ENCODE results near the gene LEF1.

LEF1 gene

DNA sequence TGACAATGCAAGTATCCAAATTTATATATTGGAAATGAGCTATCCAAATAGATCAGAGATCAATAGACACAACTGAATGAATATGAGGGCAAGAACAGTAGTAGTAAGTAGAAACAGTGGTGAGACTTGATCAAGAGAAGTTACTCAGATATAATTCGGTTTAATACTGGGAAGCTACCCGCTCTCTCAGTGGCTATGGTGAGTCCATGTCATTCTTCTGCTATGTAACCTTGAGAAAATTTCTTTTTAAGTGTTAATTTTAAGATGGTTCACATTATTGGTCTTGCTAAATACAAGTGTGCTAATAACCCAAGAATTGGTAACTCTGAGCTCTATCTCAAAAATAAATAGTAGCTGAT is 53.6 kb downstream of the LEF1 start:
- no peaks in the 10 kb centered on the region for H3K27me3 ChIP-seq (ENCODE audit: control insufficient read depth, insufficient read depth, low read length)
- no peaks in the 10 kb centered on the region for H3K36me3 ChIP-seq (ENCODE audit: control insufficient read depth, insufficient read depth, low read length)
- no peaks in the 10 kb centered on the region for H3K4me1 ChIP-seq (ENCODE audit: control insufficient read depth, insufficient read depth, low read length)
- no peak overlapping the region for H3K27ac ChIP-seq (ENCODE audit: low read depth, low read length)
- no peak overlapping the region for H3K9ac ChIP-seq (ENCODE audit: low read length)
- no peak overlapping the region for H3K4me3 ChIP-seq (ENCODE audit: low read length)

GRCh38 chr4:108114503-108114902 is 54.2 kb downstream of the LEF1 start:
- Histone ChIP-seq H3K4me3 (ENCODE audit: low read length) (no peak overlapping the region), H3K9ac (ENCODE audit: low read length) (no peak overlapping the region)

DNA sequence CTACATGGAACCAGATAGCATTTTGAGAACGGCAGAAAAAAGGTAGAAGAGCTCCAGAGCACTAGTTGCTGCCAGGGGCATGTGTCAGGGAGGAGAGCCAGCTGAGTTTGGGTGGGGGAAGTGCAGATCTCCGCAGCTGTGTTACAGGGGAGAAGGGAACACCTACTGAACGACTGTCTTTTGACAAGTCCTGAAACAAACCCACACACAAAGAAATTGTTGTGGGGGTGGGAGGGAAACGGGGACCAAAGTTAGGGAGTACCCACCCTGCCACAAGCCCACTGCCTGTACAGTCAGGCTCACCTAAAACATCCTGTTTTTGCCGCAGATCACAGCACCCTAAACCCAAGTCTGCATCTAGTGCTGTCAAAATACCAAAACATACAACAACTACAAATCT is 55.5 kb downstream of the LEF1 start:
- no peaks in the 10 kb centered on the region for H3K27me3 ChIP-seq (ENCODE audit: control insufficient read depth, insufficient read depth, low read length)
- no peaks in the 10 kb centered on the region for H3K4me1 ChIP-seq (ENCODE audit: control insufficient read depth, insufficient read depth, low read length)
- H3K36me3 ChIP-seq (ENCODE audit: control insufficient read depth, insufficient read depth, low read length) = no peaks in the 10 kb centered on the region
- no peak overlapping the region for H3K9ac ChIP-seq (ENCODE audit: low read length)
- H3K27ac ChIP-seq (ENCODE audit: low read depth, low read length) = no peak overlapping the region
- no peak overlapping the region for H3K4me3 ChIP-seq (ENCODE audit: low read length)

More at GRCh38 chr4:108114503-108114902, 54.2 kb downstream of the LEF1 start:
- Histone ChIP-seq H3K36me3 (ENCODE audit: control insufficient read depth, insufficient read depth, low read length) (no peaks in the 10 kb centered on the region), H3K27me3 (ENCODE audit: control insufficient read depth, insufficient read depth, low read length) (no peaks in the 10 kb centered on the region), H3K4me1 (ENCODE audit: control insufficient read depth, insufficient read depth, low read length) (no peaks in the 10 kb centered on the region), H3K27ac (ENCODE audit: low read depth, low read length) (no peak overlapping the region)

- no peak overlapping the region for H3K4me3 ChIP-seq (ENCODE audit: low read length)
- H3K9ac ChIP-seq (ENCODE audit: low read length) = no peak overlapping the region
- no peaks in the 10 kb centered on the region for H3K36me3 ChIP-seq (ENCODE audit: control insufficient read depth, insufficient read depth, low read length)
- H3K27ac ChIP-seq (ENCODE audit: low read depth, low read length) = no peak overlapping the region
- no peaks in the 10 kb centered on the region for H3K4me1 ChIP-seq (ENCODE audit: control insufficient read depth, insufficient read depth, low read length)
- H3K27me3 ChIP-seq (ENCODE audit: control insufficient read depth, insufficient read depth, low read length) = no peaks in the 10 kb centered on the region
Observed at GRCh38 chr4:108111781-108112180, 57.0 kb downstream of the LEF1 start.

DNA sequence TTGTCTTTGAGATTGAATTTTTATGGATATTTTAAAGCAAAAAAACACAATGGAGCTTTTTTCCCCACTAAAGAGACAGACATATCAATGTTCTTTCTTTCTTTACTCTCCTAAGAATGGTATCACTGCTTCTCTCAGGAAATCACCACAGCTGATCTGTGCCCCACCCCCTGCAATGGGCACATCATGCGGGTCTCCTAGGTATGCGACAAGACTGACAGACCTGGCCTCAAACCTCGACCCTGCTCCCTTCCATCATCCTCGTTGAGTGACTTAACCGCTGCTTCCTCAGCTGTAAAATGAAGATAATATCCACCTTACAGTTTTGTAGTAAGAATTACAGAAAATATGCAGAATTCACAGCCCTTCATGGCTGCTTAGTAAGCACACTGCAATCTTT is 58.3 kb downstream of the LEF1 start:
- Histone ChIP-seq H3K27ac (ENCODE audit: low read depth, low read length) (no peak overlapping the region), H3K27me3 (ENCODE audit: control insufficient read depth, insufficient read depth, low read length) (no peaks in the 10 kb centered on the region), H3K9ac (ENCODE audit: low read length) (no peak overlapping the region), H3K4me3 (ENCODE audit: low read length) (no peak overlapping the region), H3K4me1 (ENCODE audit: control insufficient read depth, insufficient read depth, low read length) (no peaks in the 10 kb centered on the region), H3K36me3 (ENCODE audit: control insufficient read depth, insufficient read depth, low read length) (no peaks in the 10 kb centered on the region)

DNA sequence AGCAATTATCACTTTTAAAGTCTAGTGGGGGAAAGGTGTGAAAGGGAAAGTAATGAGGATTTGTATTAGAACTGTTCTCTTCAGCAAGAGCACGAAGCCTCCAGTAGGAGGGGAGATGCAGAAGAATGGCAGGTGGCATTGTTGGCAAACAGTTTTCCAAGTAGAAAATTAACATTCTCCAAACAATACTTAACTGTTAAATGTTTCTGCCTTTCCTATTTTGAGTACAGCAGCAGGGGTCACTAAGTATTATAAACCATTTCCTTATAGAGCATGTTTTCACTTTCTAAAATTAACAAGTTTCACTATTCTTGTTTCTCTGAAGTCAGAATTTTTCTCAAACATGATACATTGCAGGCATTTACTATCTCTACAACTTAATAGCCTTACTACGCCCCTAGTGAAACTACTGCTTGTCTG is 58.7 kb downstream of the LEF1 start:
- H3K4me3 ChIP-seq (ENCODE audit: low read length) = no peak overlapping the region
- no peaks in the 10 kb centered on the region for H3K27me3 ChIP-seq (ENCODE audit: control insufficient read depth, insufficient read depth, low read length)
- no peaks in the 10 kb centered on the region for H3K36me3 ChIP-seq (ENCODE audit: control insufficient read depth, insufficient read depth, low read length)
- no peak overlapping the region for H3K9ac ChIP-seq (ENCODE audit: low read length)
- H3K4me1 ChIP-seq (ENCODE audit: control insufficient read depth, insufficient read depth, low read length) = no peaks in the 10 kb centered on the region
- no peak overlapping the region for H3K27ac ChIP-seq (ENCODE audit: low read depth, low read length)

GRCh38 chr4:108109111-108109510 is 59.6 kb downstream of the LEF1 start:
- no peaks in the 10 kb centered on the region for H3K36me3 ChIP-seq (ENCODE audit: control insufficient read depth, insufficient read depth, low read length)
- H3K27me3 ChIP-seq (ENCODE audit: control insufficient read depth, insufficient read depth, low read length) = no peaks in the 10 kb centered on the region
- H3K4me1 ChIP-seq (ENCODE audit: control insufficient read depth, insufficient read depth, low read length) = no peaks in the 10 kb centered on the region
- H3K27ac ChIP-seq (ENCODE audit: low read depth, low read length) = no peak overlapping the region
- no peak overlapping the region for H3K4me3 ChIP-seq (ENCODE audit: low read length)
- H3K9ac ChIP-seq (ENCODE audit: low read length) = no peak overlapping the region

DNA sequence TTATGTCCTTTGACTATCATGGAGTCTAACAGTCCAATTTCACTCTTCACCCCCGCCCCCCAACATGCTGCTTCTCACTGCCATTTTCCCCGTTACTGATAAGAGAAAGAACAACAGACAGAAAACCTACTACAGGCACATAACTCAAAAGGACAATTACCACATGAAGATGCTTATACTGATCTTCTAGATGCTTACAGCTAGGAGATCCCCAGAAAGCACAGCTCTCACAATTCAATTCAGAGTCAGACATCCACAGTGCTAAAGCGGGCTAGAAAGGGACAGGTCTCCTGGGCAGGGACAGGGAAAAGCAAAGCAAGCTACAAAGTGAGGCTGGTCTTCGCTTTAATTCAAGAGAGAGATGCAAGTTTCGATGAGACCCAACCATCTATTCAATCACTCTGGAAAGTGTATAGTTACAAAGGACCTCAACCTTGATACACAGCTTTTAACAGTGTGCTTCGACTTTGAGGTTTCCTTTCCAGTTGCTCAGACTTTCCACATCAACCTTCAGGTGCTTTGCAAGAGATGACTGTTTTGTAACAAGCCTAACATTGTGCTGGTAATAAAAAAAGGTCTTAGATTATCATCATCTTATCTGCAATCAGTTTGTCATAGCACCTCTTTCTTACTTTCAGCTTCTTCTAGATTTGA is 60.9 kb downstream of the LEF1 start:
- no peak overlapping the region for H3K27ac ChIP-seq (ENCODE audit: low read depth, low read length)
- H3K9ac ChIP-seq (ENCODE audit: low read length) = no peak overlapping the region
- no peak overlapping the region for H3K4me3 ChIP-seq (ENCODE audit: low read length)
- H3K27me3 ChIP-seq (ENCODE audit: control insufficient read depth, insufficient read depth, low read length) = no peaks in the 10 kb centered on the region
- no peaks in the 10 kb centered on the region for H3K36me3 ChIP-seq (ENCODE audit: control insufficient read depth, insufficient read depth, low read length)
- no peaks in the 10 kb centered on the region for H3K4me1 ChIP-seq (ENCODE audit: control insufficient read depth, insufficient read depth, low read length)

GRCh38 chr4:108107101-108107500 is 61.6 kb downstream of the LEF1 start:
- Histone ChIP-seq H3K27ac (ENCODE audit: low read depth, low read length) (no peak overlapping the region), H3K9ac (ENCODE audit: low read length) (no peak overlapping the region), H3K4me3 (ENCODE audit: low read length) (no peak overlapping the region), H3K4me1 (ENCODE audit: control insufficient read depth, insufficient read depth, low read length) (no peaks in the 10 kb centered on the region), H3K27me3 (ENCODE audit: control insufficient read depth, insufficient read depth, low read length) (no peaks in the 10 kb centered on the region), H3K36me3 (ENCODE audit: control insufficient read depth, insufficient read depth, low read length) (no peaks in the 10 kb centered on the region)

DNA sequence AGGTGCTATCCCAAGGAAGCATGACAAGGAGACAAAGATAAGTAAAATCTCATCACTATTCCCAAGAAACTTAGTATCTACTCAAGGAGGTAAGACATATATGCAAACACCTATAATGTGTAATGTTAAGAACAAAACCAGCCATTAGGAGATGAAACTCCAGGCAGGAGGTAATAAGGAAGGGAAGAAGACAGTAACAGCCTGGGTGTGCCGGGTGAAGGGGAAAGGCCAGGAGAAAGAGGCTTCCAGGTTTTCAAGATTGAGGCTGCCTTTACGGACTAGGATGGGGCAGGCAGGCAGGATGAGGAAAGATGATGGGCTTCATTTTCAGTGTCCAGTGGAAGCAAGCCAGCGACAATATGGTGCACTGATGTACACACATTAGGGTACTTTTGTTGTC is 62.5 kb downstream of the LEF1 start:
- no peak overlapping the region for H3K27ac ChIP-seq (ENCODE audit: low read depth, low read length)
- H3K27me3 ChIP-seq (ENCODE audit: control insufficient read depth, insufficient read depth, low read length) = no peaks in the 10 kb centered on the region
- no peaks in the 10 kb centered on the region for H3K36me3 ChIP-seq (ENCODE audit: control insufficient read depth, insufficient read depth, low read length)
- no peak overlapping the region for H3K4me3 ChIP-seq (ENCODE audit: low read length)
- no peaks in the 10 kb centered on the region for H3K4me1 ChIP-seq (ENCODE audit: control insufficient read depth, insufficient read depth, low read length)
- no peak overlapping the region for H3K9ac ChIP-seq (ENCODE audit: low read length)

DNA sequence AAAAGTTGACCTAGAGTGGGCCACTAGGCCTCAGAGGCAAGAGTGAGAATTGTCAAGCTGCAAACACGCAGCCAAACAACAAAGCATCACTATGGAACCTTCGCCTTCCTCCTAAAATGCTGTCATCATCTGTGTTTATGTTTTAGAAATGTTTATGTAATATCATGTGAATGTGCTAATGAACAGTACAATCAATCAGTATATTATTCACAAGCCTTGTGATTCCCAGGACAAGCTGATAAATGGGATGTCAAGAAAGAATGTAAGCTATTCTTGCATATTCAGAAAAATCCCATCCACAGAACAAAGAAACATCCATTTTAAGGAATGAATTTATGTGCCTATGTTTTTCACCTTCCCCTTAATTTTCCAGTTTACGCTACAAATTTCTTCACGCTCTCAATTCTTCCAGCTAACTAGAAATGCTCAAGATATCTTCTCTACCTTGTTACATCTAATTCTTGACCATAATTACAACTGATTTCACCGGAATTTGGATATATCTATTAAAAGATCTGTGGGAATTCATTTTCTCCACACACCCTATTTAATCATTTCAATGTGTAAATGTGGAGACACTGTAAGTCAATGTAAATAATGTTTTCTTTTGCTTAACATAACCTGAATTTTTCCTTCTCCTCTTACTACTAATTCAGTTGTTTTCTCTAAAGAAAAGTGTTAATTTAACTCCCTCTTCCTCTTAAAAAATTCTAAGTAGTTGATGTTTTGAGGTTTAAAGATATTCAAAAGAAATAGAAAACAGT is 65.5 kb downstream of the LEF1 start:
- no peaks in the 10 kb centered on the region for H3K27me3 ChIP-seq (ENCODE audit: control insufficient read depth, insufficient read depth, low read length)
- no peak overlapping the region for H3K9ac ChIP-seq (ENCODE audit: low read length)
- H3K27ac ChIP-seq (ENCODE audit: low read depth, low read length) = no peak overlapping the region
- no peak overlapping the region for H3K4me3 ChIP-seq (ENCODE audit: low read length)
- H3K4me1 ChIP-seq (ENCODE audit: control insufficient read depth, insufficient read depth, low read length) = no peaks in the 10 kb centered on the region
- no peaks in the 10 kb centered on the region for H3K36me3 ChIP-seq (ENCODE audit: control insufficient read depth, insufficient read depth, low read length)

GRCh38 chr4:108100827-108101226 is 67.9 kb downstream of the LEF1 start:
- Histone ChIP-seq H3K9ac (ENCODE audit: low read length) (no peak overlapping the region), H3K4me3 (ENCODE audit: low read length) (no peak overlapping the region), H3K4me1 (ENCODE audit: control insufficient read depth, insufficient read depth, low read length) (no peaks in the 10 kb centered on the region), H3K36me3 (ENCODE audit: control insufficient read depth, insufficient read depth, low read length) (no peaks in the 10 kb centered on the region), H3K27me3 (ENCODE audit: control insufficient read depth, insufficient read depth, low read length) (no peaks in the 10 kb centered on the region), H3K27ac (ENCODE audit: low read depth, low read length) (no peak overlapping the region)

GRCh38 chr4:108099838-108100237 is 68.9 kb downstream of the LEF1 start:
- Histone ChIP-seq H3K27ac (ENCODE audit: low read depth, low read length) (no peak overlapping the region), H3K4me1 (ENCODE audit: control insufficient read depth, insufficient read depth, low read length) (no peaks in the 10 kb centered on the region), H3K4me3 (ENCODE audit: low read length) (no peak overlapping the region), H3K36me3 (ENCODE audit: control insufficient read depth, insufficient read depth, low read length) (no peaks in the 10 kb centered on the region), H3K27me3 (ENCODE audit: control insufficient read depth, insufficient read depth, low read length) (no peaks in the 10 kb centered on the region), H3K9ac (ENCODE audit: low read length) (no peak overlapping the region)
